ENCODE results near the gene GPR37L1.
A peak's percentile ranks its signal among the peaks of the same experiment; 100 is the strongest.

GPR37L1 gene

GRCh38 chr1:202150602-202151001 lies 27.9 kb downstream of the GPR37L1 start:
- TF ChIP-seq, protein P1, sequence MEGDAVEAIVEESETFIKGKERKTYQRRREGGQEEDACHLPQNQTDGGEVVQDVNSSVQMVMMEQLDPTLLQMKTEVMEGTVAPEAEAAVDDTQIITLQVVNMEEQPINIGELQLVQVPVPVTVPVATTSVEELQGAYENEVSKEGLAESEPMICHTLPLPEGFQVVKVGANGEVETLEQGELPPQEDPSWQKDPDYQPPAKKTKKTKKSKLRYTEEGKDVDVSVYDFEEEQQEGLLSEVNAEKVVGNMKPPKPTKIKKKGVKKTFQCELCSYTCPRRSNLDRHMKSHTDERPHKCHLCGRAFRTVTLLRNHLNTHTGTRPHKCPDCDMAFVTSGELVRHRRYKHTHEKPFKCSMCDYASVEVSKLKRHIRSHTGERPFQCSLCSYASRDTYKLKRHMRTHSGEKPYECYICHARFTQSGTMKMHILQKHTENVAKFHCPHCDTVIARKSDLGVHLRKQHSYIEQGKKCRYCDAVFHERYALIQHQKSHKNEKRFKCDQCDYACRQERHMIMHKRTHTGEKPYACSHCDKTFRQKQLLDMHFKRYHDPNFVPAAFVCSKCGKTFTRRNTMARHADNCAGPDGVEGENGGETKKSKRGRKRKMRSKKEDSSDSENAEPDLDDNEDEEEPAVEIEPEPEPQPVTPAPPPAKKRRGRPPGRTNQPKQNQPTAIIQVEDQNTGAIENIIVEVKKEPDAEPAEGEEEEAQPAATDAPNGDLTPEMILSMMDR (IDR thresholded peaks at IDR 0.05; ENCODE audit: control extremely low read depth, extremely low read depth, low read depth, missing control alignments), result no peak
- DNase-seq (ENCODE audit: extremely low spot score), result no peak
- ChIA-PET POLR2A (no interaction called here), CTCF (interaction anchor here (1.6 kb wide), 1 partner anchor 9 kb away, joined by 3 read pairs; the partner anchor contains the start of gene PTPN7)

GRCh38 chr1:202151045-202151444 lies 28.3 kb downstream of the GPR37L1 start:
- no peak for DNase-seq (ENCODE audit: extremely low spot score)
- ChIA-PET CTCF (interaction anchor here (1.2 to 1.6 kb wide), 3 partner anchors 9 to 152 kb away, joined by 3 to 4 read pairs (median 3); partner anchors contain the start of gene PTPN7), POLR2A (no interaction called here)
- TF ChIP-seq, protein P1 (IDR thresholded peaks at IDR 0.05; ENCODE audit: control extremely low read depth, extremely low read depth, low read depth, missing control alignments), result no peak

DNA sequence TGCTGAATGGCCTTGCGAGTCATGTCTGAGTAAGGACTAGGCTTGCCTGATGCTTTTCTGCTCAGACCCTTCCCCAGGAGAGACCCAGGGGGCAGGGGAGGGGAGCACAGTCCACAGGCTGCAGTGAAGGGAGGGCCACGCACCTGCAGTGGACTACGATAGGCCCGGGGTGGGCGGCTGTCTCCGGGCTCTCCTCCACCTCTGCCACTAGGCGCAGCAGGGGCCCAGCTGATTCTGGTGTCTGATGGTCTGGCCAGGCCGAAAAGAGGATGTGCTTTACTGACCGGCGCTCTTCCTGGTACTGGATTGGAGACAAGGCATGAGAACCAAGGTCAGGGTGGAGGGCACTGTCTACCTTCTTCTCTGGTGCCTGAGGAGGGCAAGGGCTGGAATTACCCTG lies 29.7 kb downstream of the GPR37L1 start:
- ChIA-PET CTCF (interaction anchor here (1.2 kb wide), 1 partner anchor 153 kb away, joined by 3 read pairs; no protein-coding TSS in a partner anchor), POLR2A (no interaction called here)
- TF ChIP-seq, protein P1 (IDR thresholded peaks at IDR 0.05; ENCODE audit: control extremely low read depth, extremely low read depth, low read depth, missing control alignments), result no peak
- DNase-seq (ENCODE audit: extremely low spot score), result no peak

DNA sequence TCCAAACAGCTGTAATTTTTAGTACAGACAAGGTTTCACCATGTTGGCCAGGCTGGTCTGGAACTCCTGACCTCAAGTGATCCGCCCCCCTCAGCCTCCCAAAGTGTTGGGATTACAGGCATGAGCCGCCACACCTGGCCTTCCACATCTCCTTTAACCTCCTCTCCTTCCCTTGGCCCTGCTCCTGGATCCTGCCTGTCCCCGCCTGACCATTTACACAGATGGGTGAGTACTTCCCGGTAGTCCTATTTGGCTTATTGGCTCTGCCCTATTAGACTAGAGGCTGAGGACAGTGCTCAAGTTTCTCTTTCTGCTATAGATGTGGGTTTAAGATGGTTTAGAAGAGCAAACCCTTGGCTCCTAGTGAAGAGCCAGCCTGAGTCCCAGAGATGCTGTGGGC lies 30.6 kb downstream of the GPR37L1 start:
- CTCF ChIA-PET, result interaction anchor here (0.7 to 3.1 kb wide), 5 partner anchors 9 to 36 kb away, joined by 3 to 17 read pairs (median 13); partner anchors contain the start of gene ARL8A
- POLR2A ChIA-PET, result interaction anchor here (0.5 kb wide), 1 partner anchor 855 kb away, joined by 6 read pairs; no protein-coding TSS in a partner anchor
- no peak for DNase-seq (ENCODE audit: extremely low spot score)
- TF ChIP-seq, protein P1 (IDR thresholded peaks at IDR 0.05; ENCODE audit: control extremely low read depth, extremely low read depth, low read depth, missing control alignments), result no peak

GRCh38 chr1:202154148-202154765 lies 31.5 kb downstream of the GPR37L1 start:
- TF ChIP-seq, protein P1 (IDR thresholded peaks at IDR 0.05; ENCODE audit: control extremely low read depth, extremely low read depth, low read depth, missing control alignments), result peak; percentile 1
- DNase-seq (ENCODE audit: extremely low spot score), result no peak
- POLR2A ChIA-PET, result no interaction called here
- CTCF ChIA-PET, result interaction anchor here (0.7 to 3.1 kb wide), 16 partner anchors 8 to 565 kb away, joined by 3 to 17 read pairs (median 7); partner anchors contain the start of gene ARL8A

DNA sequence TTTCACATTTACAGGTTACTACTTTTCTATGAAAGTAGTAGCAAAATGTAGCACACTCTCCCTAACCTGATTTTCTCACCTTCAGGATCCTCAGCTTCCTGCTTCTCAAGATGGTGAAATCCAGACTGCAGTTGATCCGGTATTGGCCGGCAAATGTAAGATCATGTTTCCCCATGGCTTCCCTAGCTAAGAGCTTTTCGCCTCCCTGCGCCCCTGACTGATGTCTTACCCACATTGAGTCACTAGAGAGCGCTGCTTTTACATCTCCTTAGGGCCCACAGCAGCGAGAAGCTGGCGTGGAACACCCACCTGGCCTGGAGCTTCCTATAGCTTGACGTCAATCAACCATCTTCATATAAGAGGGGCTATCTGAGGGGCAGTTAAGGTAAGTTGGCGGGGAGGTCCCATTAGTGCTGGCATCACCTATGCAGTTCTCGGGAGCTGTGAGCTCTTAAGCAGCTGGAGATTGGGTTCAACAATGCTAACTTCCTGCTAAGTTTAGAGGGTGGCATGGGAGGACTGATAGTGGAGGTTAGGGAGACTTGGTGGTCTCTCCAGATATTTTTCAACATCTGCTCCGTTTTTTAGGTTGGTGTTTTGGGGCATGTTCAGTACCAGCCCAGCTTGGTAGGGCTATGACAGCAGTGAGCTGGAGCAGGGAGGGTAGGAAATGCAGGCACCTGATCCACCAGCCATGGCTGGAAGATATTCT lies 32.2 kb downstream of the GPR37L1 start:
- POLR2A ChIA-PET, result no interaction called here

More for the DNA sequence above, 32.2 kb downstream of the GPR37L1 start:
- CTCF ChIA-PET, result interaction anchor here (0.6 to 3.1 kb wide), 18 partner anchors 8 to 565 kb away, joined by 3 to 17 read pairs (median 6); partner anchors contain the start of genes ARL8A and LGR6
- TF ChIP-seq, protein P1 (IDR thresholded peaks at IDR 0.05; ENCODE audit: control extremely low read depth, extremely low read depth, low read depth, missing control alignments), result peak; percentile 65
- peak; percentile 53 for DNase-seq (ENCODE audit: extremely low spot score)
